Esophagus squamous epithelium (tissue), 4 donors: ENCODE results near the gene CD6.

Source experiments
- POLR2A ChIP-seq, 4 donors: fragments of 450-650 bp; IDR thresholded peaks; one replicate each; pipeline ENCODE4 v1.6.1; 2017; ENCODE audit warnings: antibody characterized with exemption in 4 of 4, mild to moderate bottlenecking in 4 of 4, moderate library complexity in 3 of 4
- TF ChIP-seq, protein P1 (sequence below), 6 experiments: fragments of 450-650 bp in 4 of 6; fragments of 200-600 bp in 2 of 6; sonication (generic) in 2 of 6; IDR thresholded peaks; one replicate each; pipeline ENCODE4 v1.5.1; 2016 to 2019; ENCODE audit warnings: antibody characterized with exemption in 6 of 6, mild to moderate bottlenecking in 4 of 6, moderate library complexity in 4 of 6

DNA sequence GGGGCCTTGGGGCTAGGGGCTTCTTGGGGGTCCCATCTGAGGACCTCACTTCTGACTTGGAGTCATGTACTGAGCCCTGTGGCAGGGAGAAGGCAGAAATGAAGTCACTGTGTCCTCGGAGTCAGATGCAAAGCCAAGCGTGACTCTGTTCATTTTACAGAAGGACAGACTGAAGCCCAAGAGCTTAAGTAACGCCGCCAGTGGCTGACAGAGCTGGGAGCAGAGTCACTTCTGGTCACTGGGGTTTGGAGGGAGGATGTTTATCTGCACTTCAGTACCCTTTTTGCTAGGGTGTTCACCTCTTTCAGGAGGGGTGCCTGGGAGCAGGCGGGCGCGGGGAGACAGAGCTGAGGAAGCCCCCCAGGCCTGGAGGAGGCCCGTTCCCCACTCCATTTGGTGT, 10.7 kb downstream of the CD6 start:
- TF ChIP-seq, protein P1, sequence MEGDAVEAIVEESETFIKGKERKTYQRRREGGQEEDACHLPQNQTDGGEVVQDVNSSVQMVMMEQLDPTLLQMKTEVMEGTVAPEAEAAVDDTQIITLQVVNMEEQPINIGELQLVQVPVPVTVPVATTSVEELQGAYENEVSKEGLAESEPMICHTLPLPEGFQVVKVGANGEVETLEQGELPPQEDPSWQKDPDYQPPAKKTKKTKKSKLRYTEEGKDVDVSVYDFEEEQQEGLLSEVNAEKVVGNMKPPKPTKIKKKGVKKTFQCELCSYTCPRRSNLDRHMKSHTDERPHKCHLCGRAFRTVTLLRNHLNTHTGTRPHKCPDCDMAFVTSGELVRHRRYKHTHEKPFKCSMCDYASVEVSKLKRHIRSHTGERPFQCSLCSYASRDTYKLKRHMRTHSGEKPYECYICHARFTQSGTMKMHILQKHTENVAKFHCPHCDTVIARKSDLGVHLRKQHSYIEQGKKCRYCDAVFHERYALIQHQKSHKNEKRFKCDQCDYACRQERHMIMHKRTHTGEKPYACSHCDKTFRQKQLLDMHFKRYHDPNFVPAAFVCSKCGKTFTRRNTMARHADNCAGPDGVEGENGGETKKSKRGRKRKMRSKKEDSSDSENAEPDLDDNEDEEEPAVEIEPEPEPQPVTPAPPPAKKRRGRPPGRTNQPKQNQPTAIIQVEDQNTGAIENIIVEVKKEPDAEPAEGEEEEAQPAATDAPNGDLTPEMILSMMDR (IDR thresholded peaks at IDR 0.05): no peak
- no peak for TF ChIP-seq POLR2A (IDR thresholded peaks at IDR 0.05)
